HuH-7.5 (cell line): Measurements from ENCODE around the gene DHFR.
A peak's percentile ranks its signal among the peaks of the same experiment; 100 is the strongest.
"Not testable (repeated sequence)": the region's sequence is repeated elsewhere in the genome, so short reads cannot be mapped to it uniquely, and the experiment has no call there.

Experiments
- DNase-seq: peaks from one replicate; pipeline ENCODE4 v3.0.0; 2011; ENCODE audit warnings: low spot score

The DHFR gene

GRCh38 chr5:80654391-80655230, at the start of gene DHFR, which contains the start of gene MSH3:
Gene DHFR (minus strand): TSS chr5:80654983. CDS start chr5:80654489, 494 bp downstream.
Gene MSH3 (plus strand): TSS chr5:80654652. CDS start chr5:80654728, 76 bp downstream.
- peak; percentile 81 for DNase-seq

DNA sequence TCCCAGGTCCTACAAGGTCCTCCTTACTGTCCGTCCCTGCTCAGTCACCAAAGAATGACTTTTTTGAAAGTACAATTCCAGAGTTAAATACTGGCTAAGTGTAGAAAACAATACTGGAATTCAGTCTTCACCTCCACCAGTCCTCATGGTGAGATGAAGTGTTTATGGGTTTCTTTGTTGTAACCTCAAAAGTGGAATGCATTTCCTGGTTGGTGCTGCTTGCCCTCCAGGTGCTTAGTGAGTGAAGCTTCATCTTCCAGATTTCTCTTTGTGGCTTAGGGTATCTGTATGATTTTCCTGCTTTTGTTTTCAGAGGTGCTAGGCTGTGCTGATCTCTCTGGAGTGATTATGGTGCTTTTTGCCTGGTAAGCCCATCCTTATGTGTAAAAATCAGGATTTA, 49.4 kb upstream of the DHFR start:
- no peak for DNase-seq

DNA sequence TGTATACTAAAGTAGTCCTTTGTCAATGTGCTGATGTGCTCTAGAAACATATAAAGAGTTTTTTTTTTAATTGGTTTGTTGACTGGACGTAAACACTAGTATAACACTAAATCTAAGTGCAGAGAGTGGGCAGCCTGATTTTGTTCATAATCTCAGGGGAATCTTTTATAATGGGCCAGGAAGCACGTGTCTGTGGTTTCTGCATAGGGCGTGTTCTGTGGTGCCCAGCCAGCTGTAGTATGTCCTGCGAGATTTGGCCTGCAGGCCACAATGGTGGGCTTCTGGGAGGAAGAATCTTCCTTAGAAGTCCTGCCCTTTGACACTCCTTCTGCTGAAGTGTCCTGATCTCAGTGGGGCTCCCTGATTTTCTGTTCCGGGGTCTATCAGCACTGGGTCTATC, 49.0 kb upstream of the DHFR start:
- no peak for DNase-seq

- no peak for DNase-seq
Observed at GRCh38 chr5:80703291-80703690, 48.5 kb upstream of the DHFR start.

DNA sequence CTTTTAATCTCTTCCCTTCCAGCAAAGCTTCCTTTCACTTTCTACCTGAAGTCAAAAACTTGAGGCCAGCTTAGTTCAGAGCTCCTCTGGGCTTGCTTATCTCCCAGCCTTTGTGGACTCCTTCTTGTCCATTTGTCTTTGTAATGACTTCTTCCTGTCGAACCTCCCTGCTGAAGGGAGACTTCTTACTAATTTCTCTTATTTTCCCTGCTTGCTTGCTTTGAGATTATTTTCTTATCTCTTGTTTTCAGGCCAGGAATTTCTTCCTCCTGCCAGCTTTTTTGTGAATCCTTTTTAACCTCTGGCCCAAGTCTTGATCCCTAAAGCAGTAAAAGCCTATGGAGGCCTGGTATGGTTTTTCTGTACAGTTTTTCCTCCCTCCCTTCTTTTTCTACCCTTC, 46.8 kb upstream of the DHFR start:
- DNase-seq = no peak

GRCh38 chr5:80698369-80698768, 43.6 kb upstream of the DHFR start:
- DNase-seq = no peak

- DNase-seq = no peak
Observed at GRCh38 chr5:80697100-80697499, 42.3 kb upstream of the DHFR start.

GRCh38 chr5:80696450-80696849, 41.7 kb upstream of the DHFR start:
- DNase-seq = no peak

GRCh38 chr5:80695666-80696065, 40.9 kb upstream of the DHFR start:
- DNase-seq = no peak

- DNase-seq = no peak
Observed at GRCh38 chr5:80689627-80690026, 34.8 kb upstream of the DHFR start.

DNA sequence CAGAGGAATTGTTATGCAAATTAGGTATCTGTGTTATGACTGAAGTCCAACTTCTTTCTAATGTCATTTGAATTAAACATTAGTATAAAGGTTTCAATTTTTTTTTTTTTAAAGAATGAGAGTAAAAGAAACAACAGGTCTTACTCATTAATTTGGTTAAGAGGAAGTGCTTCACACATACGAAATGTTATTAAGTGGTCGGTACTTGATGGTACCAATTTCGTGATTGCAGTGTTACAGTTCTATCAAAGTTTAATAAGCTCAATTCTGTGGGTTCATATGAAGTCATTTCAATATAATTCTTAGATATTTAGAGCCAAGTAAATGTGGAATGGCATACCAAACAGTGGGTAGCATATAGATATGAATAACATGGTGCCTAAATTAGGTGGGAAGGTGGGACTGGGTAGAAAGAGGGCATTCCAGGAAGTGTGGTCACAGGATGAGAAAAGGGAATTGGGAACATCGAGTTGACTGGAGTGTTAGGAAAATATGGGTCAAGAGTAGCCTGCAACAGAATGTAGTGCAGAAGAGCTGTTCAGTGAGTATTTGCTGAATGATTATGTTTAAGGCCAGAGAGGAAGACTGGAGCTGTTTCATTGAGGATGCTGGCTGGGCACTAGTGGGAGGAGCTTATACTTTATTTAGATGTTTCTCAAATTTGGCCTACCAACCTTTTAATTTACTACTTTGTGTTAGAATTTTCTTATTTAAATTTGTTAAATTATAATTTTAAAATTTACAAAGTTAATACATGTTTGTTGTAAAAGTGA, 34.1 kb upstream of the DHFR start:
- DNase-seq = no peak

DNA sequence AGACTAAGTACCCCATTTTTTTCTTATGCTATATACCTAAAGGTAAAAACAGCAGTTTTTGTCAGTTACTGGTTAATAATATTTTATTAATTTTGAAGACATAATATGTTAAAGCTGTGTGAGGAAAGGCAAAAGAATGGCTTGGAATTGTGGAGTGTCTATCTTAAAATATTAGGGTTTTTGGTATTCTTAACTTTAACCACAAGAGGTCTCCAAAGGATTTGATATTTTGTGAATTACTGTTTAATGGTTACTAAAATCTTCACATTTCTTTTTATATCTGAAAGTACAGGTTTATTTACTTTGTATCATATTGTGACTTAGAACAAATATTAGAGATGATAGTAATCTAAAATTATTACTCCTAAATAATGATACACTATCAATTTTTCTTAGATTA, 32.0 kb upstream of the DHFR start:
- DNase-seq = no peak

DNA sequence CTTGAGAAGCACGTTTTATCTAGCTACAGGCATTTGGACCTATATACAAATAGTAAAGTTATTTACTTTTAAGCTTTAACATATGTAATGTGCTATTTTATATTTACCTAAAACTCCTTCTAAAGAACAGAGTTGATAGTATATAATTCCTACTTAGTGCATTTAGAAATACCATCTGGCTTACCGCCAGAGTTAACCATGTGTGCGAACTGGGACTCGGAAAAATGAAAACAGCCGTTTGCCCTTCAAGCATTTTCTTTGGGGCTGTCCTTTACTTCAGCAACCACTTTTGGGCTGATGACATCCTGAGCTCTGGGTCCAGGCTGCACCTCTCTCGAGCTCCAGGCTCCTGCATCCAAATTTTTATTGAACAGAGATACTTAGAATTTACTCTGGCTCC, 21.9 kb upstream of the DHFR start:
- no peak for DNase-seq

GRCh38 chr5:80672140-80672736, 17.5 kb upstream of the DHFR start:
- peak; percentile 35 for DNase-seq

- no peak for DNase-seq
Observed at GRCh38 chr5:80668016-80668969, 13.5 kb upstream of the DHFR start.

GRCh38 chr5:80667384-80667783, 12.6 kb upstream of the DHFR start:
- DNase-seq = no peak

GRCh38 chr5:80665057-80665456, 10.3 kb upstream of the DHFR start:
- DNase-seq = no peak

DNA sequence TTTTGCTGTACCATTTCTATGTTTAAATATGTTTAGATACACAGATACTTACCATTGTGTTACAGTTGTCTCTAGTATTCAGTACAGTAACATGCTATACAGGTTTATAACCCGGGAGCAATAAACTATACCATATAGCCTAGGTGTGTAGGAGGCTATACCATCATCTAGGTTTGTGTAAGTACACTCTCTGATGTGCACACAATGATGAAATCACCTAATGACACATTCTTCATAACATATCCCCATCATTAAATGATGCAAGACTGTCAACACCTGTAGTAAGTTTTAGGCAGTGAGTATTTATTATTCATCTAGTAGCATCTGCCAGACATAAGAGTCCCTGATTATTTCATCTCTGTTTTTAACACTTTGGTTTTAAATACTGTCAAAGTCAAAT, 7.3 kb upstream of the DHFR start:
- no peak for DNase-seq

DNA sequence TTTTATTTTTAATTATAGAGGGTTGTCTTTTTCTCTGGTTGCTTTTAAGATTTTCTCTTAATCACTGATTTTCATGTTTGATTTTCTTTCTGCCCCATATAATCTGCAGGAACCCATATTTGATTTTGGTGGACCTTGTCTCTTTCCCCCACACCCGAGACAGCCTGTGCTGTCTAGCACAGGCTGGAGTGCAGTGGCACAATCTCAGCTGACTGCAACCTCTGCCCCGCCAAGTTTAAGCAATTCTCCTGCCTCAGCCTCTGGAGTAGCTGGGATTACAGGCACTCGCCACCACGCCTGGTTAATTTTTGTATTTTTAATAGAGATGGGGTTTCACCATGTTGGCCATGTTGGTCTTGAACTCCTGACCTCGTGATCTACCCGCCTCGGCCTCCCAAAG, 5.9 kb upstream of the DHFR start:
- not testable (repeated sequence) for DNase-seq

- no peak for DNase-seq
Observed at GRCh38 chr5:80659106-80659505, 4.3 kb upstream of the DHFR start.

DNA sequence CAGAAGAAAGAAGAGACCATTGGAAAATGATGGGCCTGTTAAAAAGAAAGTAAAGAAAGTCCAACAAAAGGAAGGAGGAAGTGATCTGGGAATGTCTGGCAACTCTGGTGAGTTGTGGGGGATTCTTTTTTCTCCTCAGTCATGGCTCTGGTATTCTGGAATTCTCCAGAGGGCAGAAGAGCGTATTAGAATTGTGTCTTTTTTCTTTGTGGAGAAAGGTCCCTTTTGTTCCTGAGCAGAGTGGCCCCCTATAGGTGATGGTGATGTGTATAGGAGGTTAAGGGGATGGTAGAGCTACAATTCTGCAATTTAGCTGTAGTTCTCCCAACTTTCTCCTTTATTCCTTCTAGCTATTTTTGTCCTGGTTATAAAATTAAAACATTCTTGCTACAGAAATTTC, 1.6 kb upstream of the DHFR start:
- no peak for DNase-seq
